ENCODE measurements around the gene EPB42. TPM values are rescaled to one million over a fixed set of nuclear protein-coding genes. Genes with fewer than 3 reads are reported as not detected.
"Not testable (repeated sequence)": the region's sequence is repeated elsewhere in the genome, so short reads cannot be mapped to it uniquely, and the experiment has no call there.

Gene EPB42
- total RNA-seq, 2 experiments from 2014 or later: not detected

DNA sequence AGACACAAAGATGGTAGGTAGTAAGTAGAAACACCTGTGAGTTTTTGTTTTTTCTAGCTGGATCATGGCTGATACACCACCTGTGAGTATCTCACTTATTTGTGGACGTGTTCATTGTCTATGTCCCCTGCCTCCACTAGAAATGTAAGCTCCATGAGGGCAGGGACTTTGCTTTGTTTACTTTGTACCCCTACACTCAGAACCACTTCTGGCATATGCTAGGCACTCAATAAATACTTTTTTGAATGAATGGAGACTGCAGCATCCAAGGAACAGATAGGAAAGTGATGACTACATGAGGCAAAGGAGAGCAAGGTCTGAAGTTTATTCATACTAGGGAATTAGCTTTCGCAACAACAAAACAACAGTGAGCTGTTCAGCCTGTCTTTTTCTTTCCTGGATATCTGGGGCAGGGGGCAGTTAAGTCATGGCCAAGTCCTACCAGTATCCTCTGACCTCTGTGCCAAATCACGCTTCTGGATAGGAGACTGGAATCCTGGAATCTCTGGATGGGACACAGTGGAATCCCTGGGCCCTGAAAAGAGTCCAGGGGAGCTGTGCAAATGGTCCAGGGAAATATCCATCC, 11.6 kb upstream of the EPB42 start:
- no peak for ATAC-seq
- Mint-ChIP-seq H3K4me3 (no peak overlapping the region), H3K4me1 (ENCODE audit: low read depth) (no peaks in the 10 kb centered on the region), H3K36me3 (ENCODE audit: low read depth) (no peaks in the 10 kb centered on the region), H3K9me3 (no peaks in the 10 kb centered on the region), H3K27ac (no peak overlapping the region), H3K27me3 (no peaks in the 10 kb centered on the region)
- intact Hi-C loops (cut with micrococcal nuclease): no loop called here
- no peak for DNase-seq
- TF ChIP-seq, protein P1, sequence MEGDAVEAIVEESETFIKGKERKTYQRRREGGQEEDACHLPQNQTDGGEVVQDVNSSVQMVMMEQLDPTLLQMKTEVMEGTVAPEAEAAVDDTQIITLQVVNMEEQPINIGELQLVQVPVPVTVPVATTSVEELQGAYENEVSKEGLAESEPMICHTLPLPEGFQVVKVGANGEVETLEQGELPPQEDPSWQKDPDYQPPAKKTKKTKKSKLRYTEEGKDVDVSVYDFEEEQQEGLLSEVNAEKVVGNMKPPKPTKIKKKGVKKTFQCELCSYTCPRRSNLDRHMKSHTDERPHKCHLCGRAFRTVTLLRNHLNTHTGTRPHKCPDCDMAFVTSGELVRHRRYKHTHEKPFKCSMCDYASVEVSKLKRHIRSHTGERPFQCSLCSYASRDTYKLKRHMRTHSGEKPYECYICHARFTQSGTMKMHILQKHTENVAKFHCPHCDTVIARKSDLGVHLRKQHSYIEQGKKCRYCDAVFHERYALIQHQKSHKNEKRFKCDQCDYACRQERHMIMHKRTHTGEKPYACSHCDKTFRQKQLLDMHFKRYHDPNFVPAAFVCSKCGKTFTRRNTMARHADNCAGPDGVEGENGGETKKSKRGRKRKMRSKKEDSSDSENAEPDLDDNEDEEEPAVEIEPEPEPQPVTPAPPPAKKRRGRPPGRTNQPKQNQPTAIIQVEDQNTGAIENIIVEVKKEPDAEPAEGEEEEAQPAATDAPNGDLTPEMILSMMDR (IDR thresholded peaks at IDR 0.05): no peak
- CTCF ChIA-PET: interaction anchor here (1.2 to 9.5 kb wide), 3 partner anchors 36 to 53 kb away, joined by 3 to 219 read pairs (median 4); no protein-coding TSS in a partner anchor
- POLR2A ChIA-PET: interaction anchor here (0.6 to 1.2 kb wide), 2 partner anchors 9 to 19 kb away, joined by 3 to 6 read pairs; no protein-coding TSS in a partner anchor

DNA sequence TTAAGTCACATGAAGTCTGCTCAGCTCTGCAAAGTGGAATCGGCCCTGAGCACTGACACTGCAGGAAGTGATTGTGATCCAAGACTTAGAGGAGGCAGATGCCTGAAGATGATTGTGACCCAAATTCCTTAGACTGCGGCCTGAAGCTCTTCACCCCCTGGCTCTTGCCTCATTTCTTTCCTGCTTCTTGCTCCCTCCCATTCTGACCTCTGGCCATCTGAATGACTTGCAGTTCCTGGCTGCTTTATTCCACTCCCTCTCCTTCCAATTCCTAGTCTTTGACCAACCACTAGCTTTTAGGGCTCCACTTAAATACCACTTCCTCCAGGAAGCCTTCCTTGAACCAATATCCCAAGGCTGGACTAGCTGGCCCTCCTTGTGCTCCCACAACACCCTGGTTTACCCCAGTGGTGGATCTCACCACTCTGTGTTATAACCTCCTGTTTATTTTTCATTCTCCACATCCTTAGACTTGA, 9.9 kb upstream of the EPB42 start:
- H3K4me3 Mint-ChIP-seq: no peak overlapping the region
- H3K36me3 Mint-ChIP-seq (ENCODE audit: low read depth): no peaks in the 10 kb centered on the region
- no peaks in the 10 kb centered on the region for H3K9me3 Mint-ChIP-seq
- no peak overlapping the region for H3K27ac Mint-ChIP-seq
- H3K4me1 Mint-ChIP-seq (ENCODE audit: low read depth): peaks cover 3% of the 10 kb centered on the region
- no peak for DNase-seq
- ATAC-seq: no peak
- peaks cover 3% of the 10 kb centered on the region for H3K27me3 Mint-ChIP-seq
- ChIA-PET CTCF (interaction anchor here (1.2 to 9.5 kb wide), 3 partner anchors 27 to 55 kb away, joined by 3 to 219 read pairs (median 3); partner anchors contain the start of gene TGM5), POLR2A (no interaction called here)
- intact Hi-C loops (cut with micrococcal nuclease): no loop called here
- TF ChIP-seq, protein P1 (IDR thresholded peaks at IDR 0.05): no peak

- Mint-ChIP-seq H3K27ac (no peak overlapping the region), H3K27me3 (peaks cover 5% of the 10 kb centered on the region), H3K4me3 (no peak overlapping the region), H3K4me1 (ENCODE audit: low read depth) (peaks cover 7% of the 10 kb centered on the region), H3K9me3 (no peaks in the 10 kb centered on the region), H3K36me3 (ENCODE audit: low read depth) (no peaks in the 10 kb centered on the region)
- TF ChIP-seq, protein P1 (IDR thresholded peaks at IDR 0.05): no peak
- intact Hi-C loops (cut with micrococcal nuclease): no loop called here
- POLR2A ChIA-PET: no interaction called here
- CTCF ChIA-PET: interaction anchor here (1.0 to 9.5 kb wide), 5 partner anchors 17 to 55 kb away, joined by 3 to 219 read pairs (median 3); partner anchors contain the start of gene TGM5
- no peak for DNase-seq
- no peak for ATAC-seq
These were observed 9.2 kb upstream of the EPB42 start for GRCh38 chr15:43229977-43230376.

GRCh38 chr15:43226436-43227305, 5.9 kb upstream of the EPB42 start:
- Mint-ChIP-seq H3K4me3 (no peak overlapping the region), H3K27me3 (peaks cover 5% of the 10 kb centered on the region), H3K4me1 (ENCODE audit: low read depth) (peaks cover 7% of the 10 kb centered on the region), H3K36me3 (ENCODE audit: low read depth) (no peaks in the 10 kb centered on the region), H3K27ac (no peak overlapping the region), H3K9me3 (no peaks in the 10 kb centered on the region)
- CTCF ChIA-PET: interaction anchor here (0.7 to 9.5 kb wide), 25 partner anchors 9 to 645 kb away, joined by 3 to 219 read pairs (median 7); partner anchors contain the start of genes CCNDBP1, LCMT2 and TGM5
- TF ChIP-seq, protein P1 (IDR thresholded peaks at IDR 0.05): no peak
- POLR2A ChIA-PET: no interaction called here
- ATAC-seq (no peak), DNase-seq (no peak)
- intact Hi-C loops (cut with micrococcal nuclease): no loop called here

DNA sequence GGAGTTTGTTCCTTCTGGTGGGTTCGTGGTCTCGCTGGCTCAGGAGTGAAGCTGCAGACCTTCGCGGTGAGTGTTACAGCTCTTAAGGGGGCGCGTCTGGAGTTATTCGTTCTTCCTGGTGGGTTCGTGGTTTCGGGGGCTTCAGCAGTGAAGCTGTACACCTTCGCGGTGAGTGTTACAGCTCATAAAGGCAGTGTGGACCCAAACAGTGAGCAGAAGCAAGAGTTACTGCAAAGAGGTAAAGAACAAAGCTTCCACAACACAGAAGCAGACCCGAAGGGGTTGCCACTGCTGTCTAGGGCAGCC, 5.1 kb upstream of the EPB42 start:
- ATAC-seq: peak; percentile 25
- POLR2A ChIA-PET; H3K27me3 Mint-ChIP-seq; H3K4me1 Mint-ChIP-seq (ENCODE audit: low read depth); H3K27ac Mint-ChIP-seq; H3K4me3 Mint-ChIP-seq; H3K36me3 Mint-ChIP-seq (ENCODE audit: low read depth); H3K9me3 Mint-ChIP-seq: not testable (repeated sequence)
- intact Hi-C loops (cut with micrococcal nuclease): loop anchor here (1.0 kb wide), 1 partner anchor 59 kb away; no protein-coding TSS in a partner anchor
- CTCF ChIA-PET: interaction anchor here (0.6 to 9.5 kb wide), 42 partner anchors 10 to 644 kb away, joined by 3 to 219 read pairs (median 5); partner anchors contain the start of genes CCNDBP1, LCMT2 and TGM5
- peak; percentile 6 for DNase-seq
